OCI-LY3 (cell line): ENCODE data around the gene KIF6.

ENCODE experiments used
- H2AFZ ChIP-seq: fragments of 200-600, 300-600 bp; shearing (Covaris generic); 2 replicates; pipeline ENCODE4 v1.6.0; 2014; ENCODE audit warnings: antibody characterized with exemption, low read depth, low read length
- H3K27ac ChIP-seq: fragments of 200-600, 300-600 bp; sonication (generic); 2 replicates; pipeline ENCODE4 v1.5.1; 2014; ENCODE audit warnings: mild to moderate bottlenecking, low read length, moderate library complexity, mixed read lengths
- H3K27me3 ChIP-seq: fragments of 200-600, 300-600 bp; sonication (generic); 2 replicates; pipeline ENCODE4 v1.6.1; 2014; ENCODE audit warnings: low read depth, low read length, mixed read lengths
- H3K36me3 ChIP-seq: fragments of 200-600, 300-600 bp; sonication (generic); replicated peaks from 2 replicates; pipeline ENCODE3; 2014; ENCODE audit warnings: low read depth, low read length, mixed read lengths
- H3K4me1 ChIP-seq: fragments of 300-600, 200-600 bp; sonication (generic); 2 replicates; pipeline ENCODE4 v1.6.1; 2014; ENCODE audit warnings: low read length, mixed read lengths
- H3K4me2 ChIP-seq: fragments of 200-600, 300-600 bp; sonication (generic); 2 replicates; pipeline ENCODE4 v1.6.1; 2014; ENCODE audit warnings: low read length, mixed read lengths
- H3K4me3 ChIP-seq: fragments of 300-600, 200-600 bp; sonication (generic); 2 replicates; pipeline ENCODE4 v1.5.1; 2014; ENCODE audit warnings: antibody characterized with exemption, mild to moderate bottlenecking, low read length, moderate library complexity
- H3K79me2 ChIP-seq: fragments of 300-600, 200-600 bp; shearing (Covaris generic); 2 replicates; pipeline ENCODE4 v1.6.1; 2014; ENCODE audit warnings: mild to moderate bottlenecking, low read length, mixed read lengths
- H3K9ac ChIP-seq: fragments of 300-600, 200-600 bp; shearing (Covaris generic); 2 replicates; pipeline ENCODE4 v1.6.0; 2014; ENCODE audit warnings: mild to moderate bottlenecking, low read length, moderate library complexity
- H3K9me3 ChIP-seq: fragments of 200-600, 300-600 bp; shearing (Covaris generic); 2 replicates; pipeline ENCODE4 v1.6.1; 2014; ENCODE audit warnings: low read length, mixed read lengths; ENCODE audit not compliant: insufficient read depth
- H4K20me1 ChIP-seq: fragments of 200-600, 300-600 bp; sonication (generic); 2 replicates; pipeline ENCODE4 v1.6.1; 2016; ENCODE audit warnings: low read length, mixed read lengths; ENCODE audit not compliant: insufficient read depth
- EZH2phosphoT487 ChIP-seq: fragments of 200-600 bp; shearing (Covaris generic); IDR thresholded peaks from 2 replicates; pipeline ENCODE4 v1.6.1; 2018; ENCODE audit warnings: antibody characterized with exemption, mixed run types, low read depth
- TF ChIP-seq, protein P1 (sequence below): fragments of 200-600, 300-600 bp; sonication (generic); IDR thresholded peaks from 2 replicates; pipeline ENCODE4 v1.5.1; 2014; ENCODE audit warnings: antibody characterized with exemption, low read length, low read depth

KIF6 gene

DNA sequence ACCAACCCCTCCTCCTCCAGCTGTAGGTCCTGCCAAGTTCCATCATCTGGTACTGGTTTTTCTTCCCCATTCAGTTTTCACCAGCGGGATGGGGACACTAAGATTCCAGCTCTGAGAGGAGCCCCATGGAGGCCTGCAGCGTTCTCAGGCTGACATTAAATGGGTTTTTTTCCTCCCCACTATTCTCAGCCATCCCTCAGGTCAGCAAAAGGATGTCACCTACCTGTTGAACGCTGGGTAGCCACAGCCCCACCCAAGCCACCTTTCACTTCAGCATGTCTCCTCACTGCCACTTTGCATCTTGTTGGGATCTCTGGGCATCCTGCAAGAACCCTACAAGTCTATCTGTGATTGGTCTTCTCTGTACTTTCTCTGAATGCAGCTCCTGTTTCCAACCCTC is 417.7 kb downstream of the KIF6 start:
- H3K79me2 ChIP-seq, result no peaks in the 10 kb centered on the region
- H3K4me3 ChIP-seq, result no peak overlapping the region
- H3K27ac ChIP-seq, result no peak overlapping the region
- H3K4me2 ChIP-seq, result no peak overlapping the region
- no peak overlapping the region for H2AFZ ChIP-seq
- peaks cover 14% of the 10 kb centered on the region; the same call in 1 of the 2 replicates for H3K4me1 ChIP-seq
- H3K27me3 ChIP-seq, result peaks cover 18% of the 10 kb centered on the region; the same call in 1 of the 2 replicates
- H4K20me1 ChIP-seq, result no peaks in the 10 kb centered on the region
- H3K9me3 ChIP-seq, result no peaks in the 10 kb centered on the region
- no peaks in the 10 kb centered on the region for H3K36me3 ChIP-seq
- TF ChIP-seq, protein P1, sequence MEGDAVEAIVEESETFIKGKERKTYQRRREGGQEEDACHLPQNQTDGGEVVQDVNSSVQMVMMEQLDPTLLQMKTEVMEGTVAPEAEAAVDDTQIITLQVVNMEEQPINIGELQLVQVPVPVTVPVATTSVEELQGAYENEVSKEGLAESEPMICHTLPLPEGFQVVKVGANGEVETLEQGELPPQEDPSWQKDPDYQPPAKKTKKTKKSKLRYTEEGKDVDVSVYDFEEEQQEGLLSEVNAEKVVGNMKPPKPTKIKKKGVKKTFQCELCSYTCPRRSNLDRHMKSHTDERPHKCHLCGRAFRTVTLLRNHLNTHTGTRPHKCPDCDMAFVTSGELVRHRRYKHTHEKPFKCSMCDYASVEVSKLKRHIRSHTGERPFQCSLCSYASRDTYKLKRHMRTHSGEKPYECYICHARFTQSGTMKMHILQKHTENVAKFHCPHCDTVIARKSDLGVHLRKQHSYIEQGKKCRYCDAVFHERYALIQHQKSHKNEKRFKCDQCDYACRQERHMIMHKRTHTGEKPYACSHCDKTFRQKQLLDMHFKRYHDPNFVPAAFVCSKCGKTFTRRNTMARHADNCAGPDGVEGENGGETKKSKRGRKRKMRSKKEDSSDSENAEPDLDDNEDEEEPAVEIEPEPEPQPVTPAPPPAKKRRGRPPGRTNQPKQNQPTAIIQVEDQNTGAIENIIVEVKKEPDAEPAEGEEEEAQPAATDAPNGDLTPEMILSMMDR, result no peak
- no peak for TF ChIP-seq EZH2phosphoT487
- no peak overlapping the region for H3K9ac ChIP-seq

DNA sequence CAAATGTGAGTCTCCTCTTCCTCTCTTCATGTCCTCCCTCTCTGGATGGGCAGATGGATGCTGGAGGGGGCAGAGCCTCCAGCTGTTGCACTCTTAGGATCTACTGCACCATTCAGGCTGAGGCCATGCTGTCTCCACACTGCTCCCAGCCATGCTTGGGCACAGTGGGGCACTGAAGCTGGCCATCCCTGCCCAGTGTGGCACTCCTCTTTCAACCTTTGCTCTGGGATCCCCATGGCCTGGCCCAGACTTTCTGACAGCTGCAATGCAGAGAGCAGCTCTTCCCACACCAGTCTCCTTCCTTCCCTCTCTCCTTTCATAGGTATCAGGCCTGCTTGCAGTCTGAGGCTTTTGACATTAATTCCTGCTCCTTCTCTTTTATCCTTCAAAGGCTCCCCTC is 420.3 kb downstream of the KIF6 start:
- Histone ChIP-seq H3K4me3 (no peak overlapping the region), H2AFZ (no peak overlapping the region), H3K9ac (no peak overlapping the region), H3K79me2 (no peaks in the 10 kb centered on the region), H3K36me3 (no peaks in the 10 kb centered on the region), H3K27ac (no peak overlapping the region), H3K4me2 (no peak overlapping the region), H3K27me3 (peaks cover 18% of the 10 kb centered on the region; the same call in 1 of the 2 replicates), H3K4me1 (peaks cover 16% of the 10 kb centered on the region), H4K20me1 (no peaks in the 10 kb centered on the region), H3K9me3 (no peaks in the 10 kb centered on the region)
- TF ChIP-seq EZH2phosphoT487, result no peak
- TF ChIP-seq, protein P1, result no peak

DNA sequence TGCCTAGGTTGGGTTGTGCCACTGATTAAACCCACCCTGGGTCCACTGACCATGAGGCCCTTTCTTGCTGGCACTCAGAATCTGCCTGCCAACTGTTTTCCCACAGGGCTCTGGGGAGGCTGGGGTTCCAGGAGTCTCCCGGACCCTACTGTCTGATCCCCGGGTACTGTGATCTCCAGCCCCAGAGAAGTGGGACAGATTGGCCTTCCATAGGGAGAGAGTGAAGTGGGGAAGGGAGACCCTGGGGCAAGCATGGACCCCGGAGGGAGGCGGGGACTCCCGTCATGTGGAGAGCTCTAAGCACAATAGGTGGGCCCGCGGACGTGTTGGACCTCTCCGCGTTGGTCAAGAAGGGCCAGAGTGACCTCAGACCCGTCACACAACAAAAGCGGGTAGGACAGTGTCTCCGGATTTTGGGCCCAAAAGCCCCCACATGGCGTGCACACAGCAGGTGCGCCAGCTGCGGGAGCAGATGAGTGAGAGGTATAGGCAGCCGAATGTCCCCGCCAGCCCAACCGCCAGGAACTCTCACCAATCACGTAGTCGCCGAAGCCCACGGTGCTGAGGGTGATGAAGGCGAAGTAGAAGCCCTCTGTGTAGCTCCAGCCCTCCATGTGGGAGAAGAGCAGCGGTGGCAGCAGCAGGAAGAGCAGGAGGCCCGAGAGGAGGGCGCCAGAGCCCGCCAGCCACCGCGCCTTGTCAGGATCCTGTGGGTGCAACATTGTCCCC is 421.6 kb downstream of the KIF6 start:
- H3K4me3 ChIP-seq, result no peak overlapping the region
- H3K9ac ChIP-seq, result no peak overlapping the region
- TF ChIP-seq EZH2phosphoT487, result no peak
- TF ChIP-seq, protein P1, result no peak
- peaks cover 16% of the 10 kb centered on the region for H3K4me1 ChIP-seq
- no peaks in the 10 kb centered on the region for H3K9me3 ChIP-seq
- H3K4me2 ChIP-seq, result no peak overlapping the region
- H2AFZ ChIP-seq, result no peak overlapping the region
- H3K79me2 ChIP-seq, result no peaks in the 10 kb centered on the region
- no peaks in the 10 kb centered on the region for H4K20me1 ChIP-seq
- H3K36me3 ChIP-seq, result no peaks in the 10 kb centered on the region
- no peak overlapping the region for H3K27ac ChIP-seq
- H3K27me3 ChIP-seq, result peaks cover 16% of the 10 kb centered on the region; the same call in 1 of the 2 replicates

DNA sequence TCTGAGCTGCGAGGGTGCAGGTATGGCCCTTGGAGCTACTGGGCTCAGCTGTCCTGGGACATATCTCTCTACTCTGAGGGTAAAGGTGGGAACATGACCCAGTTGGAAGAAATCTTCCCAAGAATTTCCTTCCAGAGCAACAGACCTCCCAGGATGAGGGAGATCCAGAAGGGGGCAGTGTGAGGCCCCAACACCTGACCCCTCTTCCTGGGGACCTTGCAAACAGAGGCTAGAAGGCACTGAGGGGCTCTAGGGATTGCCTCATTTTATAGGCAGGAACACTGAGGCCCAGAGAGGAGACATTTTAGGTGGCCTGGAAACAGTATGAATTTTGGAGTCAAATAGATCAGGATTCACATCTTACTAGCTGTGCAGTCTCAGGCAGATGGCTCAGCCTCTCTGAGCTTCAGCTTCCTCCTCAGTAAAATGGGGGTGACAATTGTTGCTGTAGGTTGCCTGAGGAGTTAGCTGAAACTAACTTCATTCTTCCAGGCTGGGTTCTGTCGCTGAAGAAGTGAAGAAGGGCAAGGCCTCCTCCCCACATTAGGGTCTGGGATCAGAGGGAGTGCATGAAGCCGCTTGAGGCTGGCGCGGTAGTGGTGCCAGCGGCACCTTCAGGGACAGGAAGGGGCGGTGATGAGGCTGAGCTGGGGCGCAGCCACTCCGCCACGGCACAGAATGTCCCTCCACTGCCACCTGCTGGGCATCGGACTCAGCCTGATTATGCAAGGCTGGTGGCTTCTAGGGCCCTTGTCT is 422.4 kb downstream of the KIF6 start:
- peaks cover 12% of the 10 kb centered on the region; the same call in 1 of the 2 replicates for H3K27me3 ChIP-seq
- no peaks in the 10 kb centered on the region for H4K20me1 ChIP-seq
- TF ChIP-seq EZH2phosphoT487, result no peak
- TF ChIP-seq, protein P1, result peak; percentile 95
- no peaks in the 10 kb centered on the region for H3K9me3 ChIP-seq
- no peaks in the 10 kb centered on the region for H3K79me2 ChIP-seq
- H3K4me3 ChIP-seq, result peak overlapping the region; percentile 72
- peak overlapping the region; percentile 88 for H3K4me2 ChIP-seq
- no peaks in the 10 kb centered on the region for H3K36me3 ChIP-seq
- H3K27ac ChIP-seq, result no peak overlapping the region
- peaks cover 16% of the 10 kb centered on the region for H3K4me1 ChIP-seq
- H3K9ac ChIP-seq, result peak overlapping the region; percentile 41; the same call in 1 of the 2 replicates
- peak overlapping the region; percentile 99 for H2AFZ ChIP-seq
